ENCODE data around the gene VCAN.

VCAN gene

GRCh38 chr5:83433891-83434290, 37.7 kb upstream of the VCAN start (continued):
- no peak for TF ChIP-seq EGR2 (tag by site-specific recombination; IDR thresholded peaks at IDR 0.05; ENCODE audit: low read depth)
- no peak for TF ChIP-seq ZNF670 (tag by site-specific recombination; IDR thresholded peaks at IDR 0.05; ENCODE audit: low read depth)
- no peak for TF ChIP-seq ZNF510 (tag by site-specific recombination; IDR thresholded peaks at IDR 0.05; ENCODE audit: insufficient replicate concordance)
- TF ChIP-seq ZNF473 (tag by site-specific recombination; IDR thresholded peaks at IDR 0.05) = no peak

- Histone ChIP-seq H3K27ac (ENCODE audit: extremely low read depth, low read depth, low read length) (no peak overlapping the region), H3K4me3 (ENCODE audit: low read depth, low read length) (no peak overlapping the region), H3K9me3 (ENCODE audit: control insufficient read depth, insufficient read depth, low read depth, low read length) (no peaks in the 10 kb centered on the region), H3K36me3 (ENCODE audit: control insufficient read depth in 2 of 2, insufficient read depth in 1 of 2, low read length in 2 of 2) (no peaks in the 10 kb centered on the region), H3K4me1 (ENCODE audit: control insufficient read depth, insufficient read depth, low read length) (no peaks in the 10 kb centered on the region)
- ChIA-PET CTCF (interaction anchor here (1.5 kb wide), 1 partner anchor 12 kb away, joined by 4 read pairs; no protein-coding TSS in a partner anchor), POLR2A (no interaction called here)
- TF ChIP-seq ZNF2 (tag by site-specific recombination; IDR thresholded peaks at IDR 0.05) (no peak), ZNF768 (tag by site-specific recombination; IDR thresholded peaks at IDR 0.05) (no peak), PRDM2 (tag by site-specific recombination; IDR thresholded peaks at IDR 0.05; ENCODE audit: borderline replicate concordance) (no peak)
Measured at GRCh38 chr5:83434946-83435345, 36.6 kb upstream of the VCAN start.

- ChIA-PET CTCF (no interaction called here), POLR2A (no interaction called here)
- Histone ChIP-seq H3K4me3 (ENCODE audit: low read depth, low read length) (no peak overlapping the region), H3K36me3 (ENCODE audit: control insufficient read depth in 2 of 2, insufficient read depth in 1 of 2, low read length in 2 of 2) (no peaks in the 10 kb centered on the region), H3K9me3 (ENCODE audit: control insufficient read depth, insufficient read depth, low read depth, low read length) (no peaks in the 10 kb centered on the region), H3K4me1 (ENCODE audit: control insufficient read depth, insufficient read depth, low read length) (no peaks in the 10 kb centered on the region), H3K27ac (ENCODE audit: extremely low read depth, low read depth, low read length) (no peak overlapping the region)
- TF ChIP-seq ZNF623 (tag by site-specific recombination; IDR thresholded peaks at IDR 0.05) (no peak), ZNF555 (tag by site-specific recombination; conservative IDR thresholded peaks at IDR 0.05) (no peak), HOXC10 (CRISPR knock-in tag; IDR thresholded peaks at IDR 0.05) (no peak), ZNF114 (tag by site-specific recombination; IDR thresholded peaks at IDR 0.05) (no peak), HOXD13 (CRISPR knock-in tag; IDR thresholded peaks at IDR 0.05; ENCODE audit: borderline replicate concordance) (no peak), ZBTB21 (tag by site-specific recombination; IDR thresholded peaks at IDR 0.05) (no peak), ZBTB44 (tag by site-specific recombination; IDR thresholded peaks at IDR 0.05) (no peak), ZNF133 (tag by site-specific recombination; IDR thresholded peaks at IDR 0.05) (no peak), ZNF416 (tag by site-specific recombination; IDR thresholded peaks at IDR 0.05) (no peak), ZNF610 (tag by site-specific recombination; IDR thresholded peaks at IDR 0.05; ENCODE audit: borderline replicate concordance) (no peak), ZBTB11 (tag by site-specific recombination; conservative IDR thresholded peaks at IDR 0.05; ENCODE audit: low read depth) (no peak), ZNF701 (tag by site-specific recombination; IDR thresholded peaks at IDR 0.05) (no peak), ZSCAN5A (tag by site-specific recombination; IDR thresholded peaks at IDR 0.05) (no peak), SP7 (tag by site-specific recombination; IDR thresholded peaks at IDR 0.05) (no peak), TCF7L2 (IDR thresholded peaks at IDR 0.05; ENCODE audit: borderline replicate concordance, low read depth, low read length) (no peak), ZNF561 (tag by site-specific recombination; IDR thresholded peaks at IDR 0.05; ENCODE audit: borderline replicate concordance) (no peak)
Measured at GRCh38 chr5:83436276-83436675, 35.3 kb upstream of the VCAN start.

Data from HEK293 (cell line).